ENCODE results near the gene MPRIP. TPM values are rescaled to one million over a fixed set of nuclear protein-coding genes. Genes with fewer than 3 reads are reported as not detected.

MPRIP gene
- polyA plus RNA-seq, 1 donor from 2014 or later, result 47.3 TPM

- no peak overlapping the region for H2AFZ ChIP-seq (ENCODE audit: low read depth, low read length)
- no peak overlapping the region for H3K4me3 ChIP-seq (ENCODE audit: low read length)
- H3K9me3 ChIP-seq (ENCODE audit: low read length), result no peaks in the 10 kb centered on the region
- no peaks in the 10 kb centered on the region for H3K9me2 ChIP-seq (ENCODE audit: insufficient read depth, low read length)
- H3K79me2 ChIP-seq (replicated peaks; ENCODE audit: insufficient read depth, low read length), result no peaks in the 10 kb centered on the region
- H3K4me2 ChIP-seq (ENCODE audit: low read length), result no peak overlapping the region
- H3K36me3 ChIP-seq (ENCODE audit: insufficient read depth, low read length), result no peaks in the 10 kb centered on the region
- H3K27ac ChIP-seq (ENCODE audit: low read length), result no peak overlapping the region
- no peak for TF ChIP-seq CTCF (IDR thresholded peaks at IDR 0.05; ENCODE audit: poor library complexity, severe bottlenecking)
- no peaks in the 10 kb centered on the region for H3K27me3 ChIP-seq (ENCODE audit: insufficient read depth, low read depth, low read length)
- no peak overlapping the region for H3K9ac ChIP-seq (ENCODE audit: low read length)
- no peaks in the 10 kb centered on the region for H4K20me1 ChIP-seq (ENCODE audit: insufficient read depth)
- H3F3A ChIP-seq (ENCODE audit: insufficient read depth, low read length, poor library complexity, severe bottlenecking), result no peaks in the 10 kb centered on the region
Measured at GRCh38 chr17:17019891-17020456, 22.3 kb upstream of the MPRIP start.

- H3K36me3 ChIP-seq (ENCODE audit: insufficient read depth, low read length), result no peaks in the 10 kb centered on the region
- no peak overlapping the region for H2AFZ ChIP-seq (ENCODE audit: low read depth, low read length)
- H3K4me3 ChIP-seq (ENCODE audit: low read length), result no peak overlapping the region
- H3K9ac ChIP-seq (ENCODE audit: low read length), result no peak overlapping the region
- H3K9me2 ChIP-seq (ENCODE audit: insufficient read depth, low read length), result no peaks in the 10 kb centered on the region
- no peaks in the 10 kb centered on the region for H3K9me3 ChIP-seq (ENCODE audit: low read length)
- no peak overlapping the region for H3K27ac ChIP-seq (ENCODE audit: low read length)
- TF ChIP-seq SMC3 (conservative IDR thresholded peaks at IDR 0.05; ENCODE audit: poor library complexity) (no peak), RAD21 (conservative IDR thresholded peaks at IDR 0.05) (no peak), MXI1 (conservative IDR thresholded peaks at IDR 0.05; ENCODE audit: poor library complexity, severe bottlenecking) (no peak), EZH2 (IDR thresholded peaks at IDR 0.05; ENCODE audit: borderline replicate concordance, insufficient read depth, low read length, poor library complexity, severe bottlenecking) (no peak), REST (IDR thresholded peaks at IDR 0.05; ENCODE audit: borderline replicate concordance) (no peak), POLR2AphosphoS5 (IDR thresholded peaks at IDR 0.05) (no peak)
- H3K79me2 ChIP-seq (replicated peaks; ENCODE audit: insufficient read depth, low read length), result no peaks in the 10 kb centered on the region
- H3K4me2 ChIP-seq (ENCODE audit: low read length), result no peak overlapping the region
- H4K20me1 ChIP-seq (ENCODE audit: insufficient read depth), result no peaks in the 10 kb centered on the region
- H3F3A ChIP-seq (ENCODE audit: insufficient read depth, low read length, poor library complexity, severe bottlenecking), result no peaks in the 10 kb centered on the region
- no peaks in the 10 kb centered on the region for H3K27me3 ChIP-seq (ENCODE audit: insufficient read depth, low read depth, low read length)
Measured at GRCh38 chr17:17020821-17021193, 21.4 kb upstream of the MPRIP start.

- H3K27ac ChIP-seq (ENCODE audit: low read length), result no peak overlapping the region
Measured at GRCh38 chr17:17021194-17021863, 20.9 kb upstream of the MPRIP start.

More at GRCh38 chr17:17021194-17021863, 20.9 kb upstream of the MPRIP start:
- Histone ChIP-seq H3K27me3 (ENCODE audit: insufficient read depth, low read depth, low read length) (no peaks in the 10 kb centered on the region), H3K4me2 (ENCODE audit: low read length) (no peak overlapping the region), H3F3A (ENCODE audit: insufficient read depth, low read length, poor library complexity, severe bottlenecking) (no peaks in the 10 kb centered on the region), H3K9me2 (ENCODE audit: insufficient read depth, low read length) (no peaks in the 10 kb centered on the region), H2AFZ (ENCODE audit: low read depth, low read length) (no peak overlapping the region), H3K9ac (ENCODE audit: low read length) (no peak overlapping the region), H4K20me1 (ENCODE audit: insufficient read depth) (no peaks in the 10 kb centered on the region), H3K9me3 (ENCODE audit: low read length) (no peaks in the 10 kb centered on the region), H3K4me3 (ENCODE audit: low read length) (no peak overlapping the region), H3K36me3 (ENCODE audit: insufficient read depth, low read length) (no peaks in the 10 kb centered on the region), H3K79me2 (replicated peaks; ENCODE audit: insufficient read depth, low read length) (no peaks in the 10 kb centered on the region)
- TF ChIP-seq REST (IDR thresholded peaks at IDR 0.05; ENCODE audit: borderline replicate concordance), result no peak
- no peak for TF ChIP-seq CTCF (IDR thresholded peaks at IDR 0.05; ENCODE audit: poor library complexity, severe bottlenecking)
- TF ChIP-seq EZH2 (IDR thresholded peaks at IDR 0.05; ENCODE audit: borderline replicate concordance, insufficient read depth, low read length, poor library complexity, severe bottlenecking), result no peak
- no peak for TF ChIP-seq RAD21 (conservative IDR thresholded peaks at IDR 0.05)
- TF ChIP-seq MXI1 (conservative IDR thresholded peaks at IDR 0.05; ENCODE audit: poor library complexity, severe bottlenecking), result no peak
- TF ChIP-seq TAF1 (IDR thresholded peaks at IDR 0.05; ENCODE audit: low read depth), result no peak
- TF ChIP-seq POLR2AphosphoS5 (IDR thresholded peaks at IDR 0.05), result no peak
- TF ChIP-seq SMC3 (conservative IDR thresholded peaks at IDR 0.05; ENCODE audit: poor library complexity), result no peak
- TF ChIP-seq EP300 (conservative IDR thresholded peaks at IDR 0.05; ENCODE audit: poor library complexity, severe bottlenecking), result no peak
